ENCODE results near the gene GPI. TPM values are rescaled to one million over a fixed set of nuclear protein-coding genes. Genes with fewer than 3 reads are reported as not detected.

GPI gene
- total RNA-seq, 1 experiment from 2014 or later, result 201 TPM

DNA sequence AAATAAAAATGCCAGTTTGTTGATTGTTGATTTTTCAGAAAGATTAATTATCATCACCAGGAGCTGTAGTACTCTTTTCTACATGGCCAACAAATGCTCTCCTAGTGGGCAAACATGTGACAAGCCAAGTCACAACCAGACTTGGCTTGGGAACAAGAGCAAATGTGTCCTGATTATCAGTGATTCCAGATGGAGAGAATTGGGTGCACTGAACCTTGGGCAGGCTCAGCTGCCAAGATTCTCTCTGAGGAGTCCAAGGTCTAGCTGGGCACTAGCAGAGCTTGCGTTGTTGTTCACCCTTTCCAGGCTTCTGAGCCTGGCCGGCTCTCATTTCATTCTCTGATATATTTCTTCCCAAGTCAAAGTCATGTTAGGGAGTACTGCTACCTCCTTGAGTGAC, 27.3 kb upstream of the GPI start:
- CTCF ChIA-PET, result interaction anchor here (0.7 to 3.3 kb wide), 22 partner anchors 8 to 234 kb away, joined by 3 to 14 read pairs (median 4); partner anchors contain the start of gene LSM14A
- no TSS peak for BruUV-seq (replicated peaks)
- Mint-ChIP-seq H3K36me3 (ENCODE audit: insufficient read depth, unreplicated experiment) (peaks cover 40% of the 10 kb centered on the region), H3K4me3 (ENCODE audit: unreplicated experiment) (no peak overlapping the region), H3K4me1 (ENCODE audit: insufficient read depth, unreplicated experiment) (no peaks in the 10 kb centered on the region), H3K9me3 (ENCODE audit: unreplicated experiment) (no peaks in the 10 kb centered on the region), H3K27ac (ENCODE audit: low read depth, unreplicated experiment) (no peak overlapping the region), H3K27me3 (ENCODE audit: insufficient read depth, unreplicated experiment) (no peaks in the 10 kb centered on the region)
- intact Hi-C loops (cut with micrococcal nuclease), result loop anchor here (2.0 to 5.0 kb wide), 2 partner anchors 83 to 105 kb away; partner anchors contain the start of gene GARRE1
- POLR2A ChIA-PET, result no interaction called here
- DNase-seq (ENCODE audit: unreplicated experiment), result no peak
- TF ChIP-seq, protein P1, sequence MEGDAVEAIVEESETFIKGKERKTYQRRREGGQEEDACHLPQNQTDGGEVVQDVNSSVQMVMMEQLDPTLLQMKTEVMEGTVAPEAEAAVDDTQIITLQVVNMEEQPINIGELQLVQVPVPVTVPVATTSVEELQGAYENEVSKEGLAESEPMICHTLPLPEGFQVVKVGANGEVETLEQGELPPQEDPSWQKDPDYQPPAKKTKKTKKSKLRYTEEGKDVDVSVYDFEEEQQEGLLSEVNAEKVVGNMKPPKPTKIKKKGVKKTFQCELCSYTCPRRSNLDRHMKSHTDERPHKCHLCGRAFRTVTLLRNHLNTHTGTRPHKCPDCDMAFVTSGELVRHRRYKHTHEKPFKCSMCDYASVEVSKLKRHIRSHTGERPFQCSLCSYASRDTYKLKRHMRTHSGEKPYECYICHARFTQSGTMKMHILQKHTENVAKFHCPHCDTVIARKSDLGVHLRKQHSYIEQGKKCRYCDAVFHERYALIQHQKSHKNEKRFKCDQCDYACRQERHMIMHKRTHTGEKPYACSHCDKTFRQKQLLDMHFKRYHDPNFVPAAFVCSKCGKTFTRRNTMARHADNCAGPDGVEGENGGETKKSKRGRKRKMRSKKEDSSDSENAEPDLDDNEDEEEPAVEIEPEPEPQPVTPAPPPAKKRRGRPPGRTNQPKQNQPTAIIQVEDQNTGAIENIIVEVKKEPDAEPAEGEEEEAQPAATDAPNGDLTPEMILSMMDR (IDR thresholded peaks at IDR 0.05; ENCODE audit: unreplicated experiment), result no peak

DNA sequence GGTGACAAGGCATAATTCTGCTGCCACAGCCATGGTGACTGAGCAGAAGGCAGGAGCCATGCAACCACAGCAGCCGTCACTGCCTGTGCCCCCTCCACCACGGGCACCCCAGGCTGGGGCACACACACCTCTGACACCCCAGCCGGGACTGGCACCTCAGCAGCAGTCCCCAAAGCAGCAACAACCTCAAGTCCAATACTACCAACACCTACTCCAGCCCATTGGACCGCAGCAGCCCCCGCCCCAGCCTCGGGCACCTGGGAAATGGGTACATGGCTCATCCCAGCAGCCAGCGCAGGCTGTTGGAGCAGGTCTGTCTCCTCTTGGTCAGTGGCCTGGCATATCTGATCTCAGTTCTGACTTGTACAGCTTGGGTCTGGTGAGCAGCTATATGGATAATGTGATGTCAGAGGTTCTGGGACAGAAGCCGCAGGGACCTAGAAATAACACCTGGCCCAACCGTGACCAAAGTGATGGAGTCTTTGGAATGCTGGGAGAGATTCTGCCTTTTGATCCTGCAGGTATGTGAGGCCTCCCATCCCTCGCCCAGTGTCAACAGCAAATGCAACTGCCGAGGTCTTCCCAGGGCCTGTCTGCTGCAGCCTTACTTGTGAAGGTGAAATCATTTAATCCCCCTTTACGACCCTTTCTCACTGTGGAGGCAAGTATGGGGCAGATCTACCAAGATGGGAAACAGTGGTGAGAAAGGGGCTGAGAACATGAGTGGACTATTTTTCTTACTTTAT, 22.9 kb upstream of the GPI start:
- H3K27ac Mint-ChIP-seq (ENCODE audit: low read depth, unreplicated experiment), result no peak overlapping the region
- CTCF ChIA-PET, result interaction anchor here (0.6 to 5.8 kb wide), 6 partner anchors 11 to 231 kb away, joined by 3 to 37 read pairs (median 4); no protein-coding TSS in a partner anchor

DNA sequence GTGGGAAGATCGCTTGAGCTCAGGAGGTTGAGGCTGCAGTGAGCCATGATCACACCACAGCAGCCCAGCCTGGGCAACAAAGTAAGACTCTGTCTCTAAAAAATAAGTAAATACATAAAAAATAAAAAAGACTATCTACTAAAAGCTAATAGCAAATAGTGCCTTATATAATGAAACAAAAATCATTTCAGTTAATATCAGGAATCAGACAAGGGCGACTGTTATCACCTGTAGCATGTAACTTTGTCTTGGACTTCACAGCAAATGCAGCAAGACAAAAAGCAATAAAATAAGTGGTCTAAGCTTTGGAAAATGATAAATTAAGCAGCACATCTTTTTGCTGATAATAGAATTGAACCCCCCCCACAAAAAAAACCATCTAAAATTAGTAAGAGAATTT, 21.2 kb upstream of the GPI start:
- Mint-ChIP-seq H3K27ac (ENCODE audit: low read depth, unreplicated experiment) (no peak overlapping the region), H3K9me3 (ENCODE audit: unreplicated experiment) (no peaks in the 10 kb centered on the region), H3K27me3 (ENCODE audit: insufficient read depth, unreplicated experiment) (no peaks in the 10 kb centered on the region), H3K4me3 (ENCODE audit: unreplicated experiment) (no peak overlapping the region), H3K4me1 (ENCODE audit: insufficient read depth, unreplicated experiment) (peaks cover 7% of the 10 kb centered on the region), H3K36me3 (ENCODE audit: insufficient read depth, unreplicated experiment) (peaks cover 30% of the 10 kb centered on the region)
- TF ChIP-seq, protein P1 (IDR thresholded peaks at IDR 0.05; ENCODE audit: unreplicated experiment), result no peak
- ChIA-PET POLR2A (no interaction called here), CTCF (interaction anchor here (0.6 to 5.8 kb wide), 6 partner anchors 9 to 699 kb away, joined by 3 to 37 read pairs (median 3); no protein-coding TSS in a partner anchor)
- no peak for DNase-seq (ENCODE audit: unreplicated experiment)
- intact Hi-C loops (cut with micrococcal nuclease), result no loop called here
- no TSS peak for BruUV-seq (replicated peaks)

More for the DNA sequence above, 22.9 kb upstream of the GPI start:
- POLR2A ChIA-PET, result no interaction called here
- TF ChIP-seq, protein P1 (IDR thresholded peaks at IDR 0.05; ENCODE audit: unreplicated experiment), result no peak
- H3K4me1 Mint-ChIP-seq (ENCODE audit: insufficient read depth, unreplicated experiment), result peaks cover 7% of the 10 kb centered on the region
- DNase-seq (ENCODE audit: unreplicated experiment), result no peak
- H3K27me3 Mint-ChIP-seq (ENCODE audit: insufficient read depth, unreplicated experiment), result no peaks in the 10 kb centered on the region
- intact Hi-C loops (cut with micrococcal nuclease), result no loop called here
- H3K36me3 Mint-ChIP-seq (ENCODE audit: insufficient read depth, unreplicated experiment), result peaks cover 36% of the 10 kb centered on the region
- H3K9me3 Mint-ChIP-seq (ENCODE audit: unreplicated experiment), result no peaks in the 10 kb centered on the region
- no TSS peak for BruUV-seq (replicated peaks)
- H3K4me3 Mint-ChIP-seq (ENCODE audit: unreplicated experiment), result no peak overlapping the region

DNA sequence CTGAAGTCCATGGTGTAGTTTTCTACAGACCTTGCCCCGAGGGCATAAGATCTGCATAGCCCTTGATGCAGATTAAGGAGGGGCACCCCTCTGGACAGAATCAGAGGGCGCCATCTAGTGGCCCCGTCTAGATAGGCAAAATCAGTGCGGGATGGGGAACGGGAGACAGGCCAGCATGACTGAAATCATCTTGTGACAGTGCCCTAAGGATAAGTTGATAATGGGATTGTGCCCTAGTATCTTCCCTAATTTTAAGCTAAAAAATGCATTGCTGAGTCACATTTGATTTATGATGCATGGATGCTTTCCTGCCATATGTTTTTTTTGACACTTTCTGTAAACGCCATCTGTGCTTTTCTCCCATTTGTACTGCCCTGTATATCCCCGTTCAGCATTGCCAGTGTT, 19.0 kb upstream of the GPI start:
- no TSS peak for BruUV-seq (replicated peaks)
- CTCF ChIA-PET, result interaction anchor here (0.6 to 5.8 kb wide), 33 partner anchors 8 to 1096 kb away, joined by 3 to 37 read pairs (median 4); no protein-coding TSS in a partner anchor
- Mint-ChIP-seq H3K9me3 (ENCODE audit: unreplicated experiment) (no peaks in the 10 kb centered on the region), H3K27me3 (ENCODE audit: insufficient read depth, unreplicated experiment) (no peaks in the 10 kb centered on the region), H3K36me3 (ENCODE audit: insufficient read depth, unreplicated experiment) (peaks cover 33% of the 10 kb centered on the region), H3K27ac (ENCODE audit: low read depth, unreplicated experiment) (no peak overlapping the region), H3K4me3 (ENCODE audit: unreplicated experiment) (no peak overlapping the region), H3K4me1 (ENCODE audit: insufficient read depth, unreplicated experiment) (peaks cover 7% of the 10 kb centered on the region)
- intact Hi-C loops (cut with micrococcal nuclease), result no loop called here
- POLR2A ChIA-PET, result no interaction called here
- peak; percentile 82 for DNase-seq (ENCODE audit: unreplicated experiment)
- TF ChIP-seq, protein P1 (IDR thresholded peaks at IDR 0.05; ENCODE audit: unreplicated experiment), result peak; percentile 86

Measured in MCF 10A (cell line).